T-helper 22 cell (primary cell): ENCODE results near the gene DNAAF1.

Source experiments
- DNase-seq: peaks from one replicate; pipeline ENCODE4 v3.0.0-alpha.2; 2020; ENCODE audit warnings: low read depth

The DNAAF1 gene

DNA sequence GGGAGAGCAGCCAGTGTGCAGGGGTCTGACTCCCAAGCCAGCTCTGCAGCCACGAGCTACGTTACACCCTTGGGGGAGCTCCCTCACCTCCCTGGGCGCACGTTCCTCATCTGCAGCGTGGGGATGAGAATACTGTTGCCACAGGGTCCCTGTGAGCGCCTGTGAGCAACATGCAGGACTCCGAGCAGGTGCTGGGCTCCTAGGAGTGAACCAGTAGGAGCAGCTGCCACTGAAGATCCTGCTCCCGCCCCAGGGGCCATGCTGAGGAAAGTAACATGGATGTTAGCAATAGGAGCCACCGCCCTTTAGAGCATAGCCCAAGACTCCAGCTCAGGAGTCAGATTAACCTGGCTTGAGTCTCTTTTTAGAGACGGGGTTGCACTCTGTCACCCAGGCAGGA, 15.9 kb downstream of the DNAAF1 start:
- no peak for DNase-seq

DNA sequence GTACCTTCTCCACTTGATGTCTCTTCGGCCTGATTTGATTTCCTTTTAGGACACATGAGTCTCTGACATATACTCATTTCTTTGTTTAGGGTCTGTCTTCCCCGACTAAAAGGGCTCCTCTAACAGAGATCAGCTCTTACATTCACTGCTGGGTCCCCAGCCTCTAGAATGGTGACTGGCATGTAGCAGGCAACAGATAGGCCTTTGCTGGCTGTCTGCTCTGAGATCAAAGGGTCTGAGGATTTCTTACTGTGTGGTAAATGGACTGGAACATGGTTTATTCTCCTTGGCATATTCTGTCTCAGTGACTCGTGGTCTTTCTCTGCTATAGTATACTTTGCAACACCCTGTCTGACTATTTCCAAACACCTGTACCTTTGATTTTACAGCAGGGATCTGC, 16.7 kb downstream of the DNAAF1 start:
- no peak for DNase-seq

GRCh38 chr16:84165746-84166145, 20.6 kb downstream of the DNAAF1 start:
- no peak for DNase-seq

- DNase-seq: no peak
These were observed 21.9 kb downstream of the DNAAF1 start for GRCh38 chr16:84166796-84167695.

DNA sequence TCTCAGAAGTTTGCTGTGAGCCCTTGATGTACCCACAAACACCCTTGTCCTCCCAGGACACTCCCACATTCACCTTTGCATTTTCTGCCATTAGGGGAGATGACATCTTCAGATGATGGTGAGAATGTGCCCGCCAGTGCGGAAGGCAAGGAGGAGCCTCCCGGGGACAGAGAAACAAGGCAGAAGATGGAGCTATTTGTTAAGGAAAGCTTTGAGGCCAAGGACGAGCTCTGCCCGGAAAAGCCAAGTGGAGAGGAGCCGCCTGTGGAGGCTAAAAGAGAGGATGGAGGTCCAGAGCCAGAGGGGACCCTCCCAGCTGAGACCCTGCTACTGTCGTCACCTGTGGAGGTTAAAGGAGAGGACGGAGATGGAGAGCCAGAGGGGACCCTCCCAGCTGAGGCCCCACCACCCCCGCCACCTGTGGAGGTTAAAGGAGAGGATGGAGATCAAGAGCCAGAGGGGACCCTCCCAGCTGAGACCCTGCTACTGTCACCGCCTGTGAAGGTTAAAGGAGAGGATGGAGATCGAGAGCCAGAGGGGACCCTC, 24.7 kb downstream of the DNAAF1 start:
- DNase-seq: no peak

- DNase-seq: no peak
These were observed 29.3 kb downstream of the DNAAF1 start for GRCh38 chr16:84174396-84174795.

GRCh38 chr16:84175350-84176081, 30.4 kb downstream of the DNAAF1 start:
- DNase-seq: peak; percentile 27

DNA sequence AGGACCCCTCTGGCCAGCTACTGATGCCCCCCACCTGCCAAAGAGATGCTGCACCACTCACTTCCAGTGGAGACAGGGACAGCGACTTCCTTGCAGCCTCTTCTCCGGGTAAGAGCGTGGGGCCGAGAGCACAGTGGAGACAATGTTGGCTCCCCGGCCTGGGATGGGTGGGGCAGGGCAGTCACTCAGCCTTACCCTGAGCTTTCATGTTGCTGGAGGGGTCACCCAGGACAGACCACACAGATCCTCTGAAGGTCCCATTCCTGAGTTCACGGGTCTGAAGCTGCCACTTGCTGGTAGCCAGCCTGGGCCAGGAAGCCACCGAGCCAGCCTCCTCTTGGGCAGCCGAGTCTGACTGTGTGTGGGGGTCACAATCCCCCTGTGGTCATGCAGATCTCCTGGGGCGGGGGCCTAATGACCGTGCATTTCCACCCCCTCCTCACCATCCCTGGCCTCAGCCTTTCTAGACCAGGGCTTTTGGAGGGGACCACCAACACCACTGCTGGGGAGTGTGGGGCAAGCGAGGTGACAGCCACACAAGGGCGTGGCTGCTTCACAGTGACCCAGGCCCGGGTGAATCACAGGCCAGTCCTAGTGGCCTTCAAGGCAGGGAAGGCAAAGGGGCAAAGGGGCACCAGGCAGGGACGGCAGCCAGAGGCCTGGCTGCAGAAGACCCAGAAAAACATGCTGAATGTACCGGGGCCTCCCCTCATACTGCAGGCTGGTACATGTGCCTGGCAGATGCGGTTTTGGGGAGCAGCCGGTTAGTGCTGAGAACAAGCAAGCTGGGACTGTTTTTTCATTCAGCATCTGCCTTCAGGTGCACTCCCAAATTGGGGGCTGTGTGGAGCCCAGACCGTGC, 31.3 kb downstream of the DNAAF1 start:
- DNase-seq: no peak

- no peak for DNase-seq
These were observed 32.6 kb downstream of the DNAAF1 start for GRCh38 chr16:84177741-84178073.

- DNase-seq: no peak
These were observed 33.1 kb downstream of the DNAAF1 start for GRCh38 chr16:84178146-84178765.

DNA sequence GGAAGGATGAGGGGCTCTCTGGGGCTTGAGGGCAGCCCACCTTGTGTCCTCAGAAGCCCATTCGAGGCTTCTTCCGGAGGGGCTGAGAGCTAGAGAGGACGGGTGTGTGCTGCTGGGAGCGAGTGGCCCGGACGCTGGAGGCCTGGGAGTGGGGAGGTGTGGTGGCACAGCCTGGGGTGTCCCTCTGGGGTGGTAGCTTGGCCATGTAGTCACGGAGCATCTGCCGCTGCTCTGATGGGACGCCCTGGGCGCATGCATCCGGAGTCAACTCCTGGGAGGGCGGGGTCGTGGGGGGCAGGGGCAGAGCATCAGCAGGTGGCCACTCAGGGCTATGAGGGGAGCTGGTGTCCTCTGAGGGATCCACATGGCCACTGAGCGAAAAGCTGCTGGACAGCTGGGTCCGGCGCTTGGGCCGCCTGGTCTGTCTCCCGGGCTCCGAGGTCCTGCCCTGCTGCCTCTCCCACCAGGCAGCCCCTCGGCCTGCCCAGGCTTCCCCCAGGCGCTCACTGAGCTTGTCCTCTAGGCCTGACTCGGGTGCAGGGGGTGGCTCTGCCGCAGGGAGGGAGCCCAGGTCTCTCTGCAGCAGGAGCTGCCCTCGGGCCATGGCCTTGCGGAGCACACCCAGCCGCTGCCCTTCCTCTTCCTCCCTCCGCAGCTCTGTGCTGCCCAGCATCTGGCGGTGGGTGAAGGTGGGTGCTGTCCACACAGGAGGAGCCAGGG, 33.9 kb downstream of the DNAAF1 start:
- DNase-seq: no peak

GRCh38 chr16:84179612-84180320, 34.7 kb downstream of the DNAAF1 start:
- DNase-seq: no peak

- DNase-seq: no peak
These were observed 35.5 kb downstream of the DNAAF1 start for GRCh38 chr16:84180519-84181140.

DNA sequence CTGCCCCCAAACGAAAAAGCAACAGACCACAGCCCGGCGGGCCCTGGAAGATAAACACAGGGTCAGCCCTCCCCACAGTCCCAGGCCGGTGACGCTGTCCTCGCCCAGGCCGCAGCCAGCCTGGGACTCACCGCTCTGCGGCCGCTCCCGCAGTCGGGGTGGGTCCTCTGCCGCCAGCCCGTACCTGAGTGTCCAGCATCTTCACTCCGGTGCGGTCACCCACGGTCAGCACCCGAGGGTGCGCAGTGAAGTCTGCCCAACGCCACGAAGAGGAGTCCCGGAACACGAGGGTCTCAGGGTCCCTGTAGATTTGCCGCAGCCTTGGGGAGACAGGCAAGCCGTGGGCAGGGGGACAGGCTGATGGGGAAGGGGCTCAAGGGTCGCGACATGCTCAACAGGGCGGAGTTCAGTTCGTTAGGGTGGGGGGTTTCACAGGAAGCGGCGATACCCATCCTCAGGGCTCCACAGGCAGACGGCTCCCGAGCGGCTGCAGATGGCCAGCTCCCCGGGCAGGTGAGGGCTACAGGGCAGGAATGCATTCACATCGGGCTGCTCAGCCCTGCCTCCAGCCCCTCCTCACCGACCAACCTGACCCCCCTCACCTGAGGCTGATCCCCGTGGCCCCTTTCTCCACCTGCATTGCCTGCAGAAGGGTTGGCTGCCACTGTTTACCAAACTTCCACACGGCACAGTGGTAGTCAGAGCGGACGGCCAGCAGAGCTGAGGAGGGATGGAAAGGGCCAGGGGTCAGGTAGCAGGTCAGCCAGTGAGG, 36.2 kb downstream of the DNAAF1 start:
- DNase-seq: no peak

GRCh38 chr16:84182104-84182503, 37.0 kb downstream of the DNAAF1 start:
- no peak for DNase-seq

DNA sequence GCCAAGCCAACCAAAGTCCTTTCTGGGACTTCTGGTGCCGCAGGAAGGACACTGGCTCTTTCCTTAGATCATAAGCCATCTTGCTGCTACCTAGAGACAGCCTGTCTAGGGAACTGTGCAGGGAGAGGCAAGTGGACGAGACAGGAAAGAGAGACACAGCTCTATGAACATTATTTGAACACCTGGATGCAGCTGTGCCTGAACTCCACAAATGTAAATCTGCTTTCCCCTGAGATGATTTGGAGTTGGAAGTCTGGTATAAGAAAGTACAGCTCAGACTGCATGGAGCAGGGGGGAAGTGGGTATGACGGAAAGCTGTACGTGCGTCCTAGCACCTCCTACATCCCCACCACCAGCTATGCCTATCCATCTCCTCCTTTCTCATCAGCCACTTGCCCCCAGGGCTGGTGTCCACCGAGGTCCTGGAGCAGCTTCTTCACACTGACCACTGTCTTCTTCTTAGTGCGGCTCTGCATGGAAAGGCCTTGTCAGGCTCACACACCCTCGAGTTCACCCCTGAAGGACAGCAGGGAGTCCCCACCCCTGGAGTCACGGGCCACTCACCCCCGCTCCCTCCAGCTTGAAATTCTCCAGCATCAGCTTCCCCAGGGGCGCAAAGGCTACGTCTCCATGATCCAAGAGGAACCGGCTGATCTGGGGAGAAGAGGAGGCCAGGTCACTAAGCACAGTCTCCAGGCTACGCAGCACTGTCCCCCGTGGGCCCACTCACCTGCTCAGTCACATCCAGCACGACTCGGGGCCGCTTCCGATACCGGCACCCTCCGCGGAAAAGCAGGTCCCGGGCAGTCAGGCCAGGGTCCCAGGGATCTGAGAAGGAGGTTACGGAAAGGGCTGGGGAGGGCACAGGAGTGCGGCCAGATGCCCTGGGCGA, 37.8 kb downstream of the DNAAF1 start:
- DNase-seq: no peak

GRCh38 chr16:84183572-84183875, 38.4 kb downstream of the DNAAF1 start:
- no peak for DNase-seq

- DNase-seq: no peak
These were observed 38.9 kb downstream of the DNAAF1 start for GRCh38 chr16:84183911-84184591.
